Activated T-cell treated with anti-CD3 and anti-CD28 coated beads, Interleukin-2, amount 50 U/mL, for 72 hours (primary cell): ENCODE results near the gene UBE3C. TPM values are rescaled to one million over a fixed set of nuclear protein-coding genes. Genes with fewer than 3 reads are reported as not detected.

Experiments
- ATAC-seq, 2 donors: fragments of 150-1000 bp; cut with Tn5 transposase; replicated peaks in 1 of 2; 2 replicates each; pipeline ENCODE4 v1.10.0; 2021; ENCODE audit warnings: moderate library complexity in 2 of 2, mild to moderate bottlenecking in 1 of 2
- DNase-seq, 2 donors: peaks; one replicate each; pipeline ENCODE4 v3.0.0; 2021 to 2022; ENCODE audit warnings: mixed read lengths in 1 of 2
- H3K27ac Mint-ChIP-seq: one replicate; pipeline ENCODE4 v1.8.0; 2022; ENCODE audit warnings: mild to moderate bottlenecking, moderate library complexity, mixed read lengths
- H3K27me3 Mint-ChIP-seq: one replicate; pipeline ENCODE4 v1.8.0; 2022; ENCODE audit warnings: low read depth, mixed read lengths
- H3K36me3 Mint-ChIP-seq, 2 donors: one replicate each; pipeline ENCODE4 v1.8.0; 2022; ENCODE audit warnings: mixed read lengths in 2 of 2, mild to moderate bottlenecking in 1 of 2; ENCODE audit not compliant: insufficient read depth in 2 of 2
- H3K4me1 Mint-ChIP-seq: one replicate; pipeline ENCODE4 v1.8.0; 2022; ENCODE audit warnings: low read depth, mixed read lengths
- H3K4me3 Mint-ChIP-seq, 2 donors: one replicate each; pipeline ENCODE4 v1.8.0; 2022; ENCODE audit warnings: mild to moderate bottlenecking in 2 of 2, mixed read lengths in 2 of 2, moderate library complexity in 2 of 2
- H3K9me3 Mint-ChIP-seq, 2 donors: one replicate each; pipeline ENCODE4 v1.8.0; 2022; ENCODE audit warnings: mixed read lengths in 2 of 2
- total RNA-seq, 2 donors: library from RNA; stranded (reverse); gene quantifications; one replicate each; pipeline ENCODE4 v1.2.3, GENCODE V29; 2022

Gene UBE3C
- total RNA-seq, 2 donors from 2014 or later: 39.6 to 42.6 TPM

- no peaks in the 10 kb centered on the region for H3K36me3 Mint-ChIP-seq
- H3K4me3 Mint-ChIP-seq: no peak overlapping the region
- no peak for DNase-seq
- no peak for ATAC-seq
- H3K4me1 Mint-ChIP-seq: peaks cover 6% of the 10 kb centered on the region
- no peak overlapping the region for H3K27ac Mint-ChIP-seq
- no peaks in the 10 kb centered on the region for H3K27me3 Mint-ChIP-seq
- no peaks in the 10 kb centered on the region for H3K9me3 Mint-ChIP-seq
Observed at GRCh38 chr7:157292258-157292657, 153.5 kb downstream of the UBE3C start.

GRCh38 chr7:157292770-157293412 is 154.2 kb downstream of the UBE3C start:
- H3K27me3 Mint-ChIP-seq: no peaks in the 10 kb centered on the region
- peaks cover 11% of the 10 kb centered on the region for H3K4me1 Mint-ChIP-seq
- H3K36me3 Mint-ChIP-seq: no peaks in the 10 kb centered on the region
- no peak for DNase-seq
- H3K4me3 Mint-ChIP-seq: no peak overlapping the region
- H3K9me3 Mint-ChIP-seq: no peaks in the 10 kb centered on the region
- H3K27ac Mint-ChIP-seq: no peak overlapping the region
- ATAC-seq: no peak

- Mint-ChIP-seq H3K9me3 (no peaks in the 10 kb centered on the region), H3K4me3 (no peak overlapping the region), H3K36me3 (no peaks in the 10 kb centered on the region), H3K27me3 (no peaks in the 10 kb centered on the region), H3K4me1 (peaks cover 12% of the 10 kb centered on the region), H3K27ac (no peak overlapping the region)
- DNase-seq (no peak), ATAC-seq (no peak)
Observed at GRCh38 chr7:157293413-157293788, 154.7 kb downstream of the UBE3C start.

GRCh38 chr7:157294773-157295172 is 156.0 kb downstream of the UBE3C start:
- Mint-ChIP-seq H3K27ac (no peak overlapping the region), H3K27me3 (peaks cover 5% of the 10 kb centered on the region), H3K4me3 (no peak overlapping the region), H3K36me3 (peaks cover 0 to 5% of the 10 kb centered on the region in 2 donors), H3K9me3 (peaks cover 0 to 3% of the 10 kb centered on the region in 2 donors), H3K4me1 (peaks cover 20% of the 10 kb centered on the region)
- ATAC-seq: no peak
- no peak for DNase-seq

GRCh38 chr7:157295338-157295737 is 156.6 kb downstream of the UBE3C start:
- Mint-ChIP-seq H3K4me1 (peaks cover 22% of the 10 kb centered on the region), H3K9me3 (peaks cover 0 to 3% of the 10 kb centered on the region in 2 donors), H3K4me3 (no peak overlapping the region), H3K27ac (no peak overlapping the region), H3K27me3 (peaks cover 5% of the 10 kb centered on the region), H3K36me3 (peaks cover 0 to 5% of the 10 kb centered on the region in 2 donors)
- ATAC-seq: no peak
- no peak for DNase-seq

GRCh38 chr7:157297185-157297584 is 158.5 kb downstream of the UBE3C start:
- peaks cover 0 to 5% of the 10 kb centered on the region in 2 donors for H3K36me3 Mint-ChIP-seq
- H3K9me3 Mint-ChIP-seq: peaks cover 0 to 3% of the 10 kb centered on the region in 2 donors
- H3K27ac Mint-ChIP-seq: peak overlapping the region; percentile 26
- H3K4me1 Mint-ChIP-seq: peaks cover 40% of the 10 kb centered on the region
- DNase-seq: no peak
- no peak for ATAC-seq
- no peak overlapping the region for H3K4me3 Mint-ChIP-seq
- peaks cover 5% of the 10 kb centered on the region for H3K27me3 Mint-ChIP-seq

- Mint-ChIP-seq H3K4me3 (no peak overlapping the region), H3K9me3 (peaks cover 0 to 3% of the 10 kb centered on the region in 2 donors), H3K36me3 (peaks cover 0 to 5% of the 10 kb centered on the region in 2 donors), H3K4me1 (peaks cover 61% of the 10 kb centered on the region), H3K27me3 (peaks cover 5% of the 10 kb centered on the region), H3K27ac (peak overlapping the region; percentile 62)
- DNase-seq (no peak), ATAC-seq (no peak)
Observed at GRCh38 chr7:157299317-157299612, 160.5 kb downstream of the UBE3C start.

GRCh38 chr7:157299613-157300368 is 161.1 kb downstream of the UBE3C start:
- H3K36me3 Mint-ChIP-seq: peaks cover 0 to 5% of the 10 kb centered on the region in 2 donors
- peak in 1 of 2 donors; percentile 3 for ATAC-seq
- H3K4me1 Mint-ChIP-seq: peaks cover 61% of the 10 kb centered on the region
- peaks cover 0 to 3% of the 10 kb centered on the region in 2 donors for H3K9me3 Mint-ChIP-seq
- peak in 1 of 2 donors; percentile 38 for DNase-seq
- H3K27ac Mint-ChIP-seq: peak overlapping the region; percentile 62
- H3K4me3 Mint-ChIP-seq: no peak overlapping the region
- peaks cover 5% of the 10 kb centered on the region for H3K27me3 Mint-ChIP-seq

- no peak for DNase-seq
- Mint-ChIP-seq H3K9me3 (peaks cover 0 to 3% of the 10 kb centered on the region in 2 donors), H3K4me1 (peaks cover 61% of the 10 kb centered on the region), H3K27ac (no peak overlapping the region), H3K27me3 (peaks cover 5% of the 10 kb centered on the region), H3K4me3 (no peak overlapping the region), H3K36me3 (peaks cover 0 to 5% of the 10 kb centered on the region in 2 donors)
- ATAC-seq: no peak
Observed at GRCh38 chr7:157300369-157300825, 161.7 kb downstream of the UBE3C start.

GRCh38 chr7:157301610-157302120 is 162.9 kb downstream of the UBE3C start:
- peaks cover 69% of the 10 kb centered on the region for H3K4me1 Mint-ChIP-seq
- H3K36me3 Mint-ChIP-seq: peaks cover 0 to 5% of the 10 kb centered on the region in 2 donors
- peak overlapping the region; percentile 90 for H3K27ac Mint-ChIP-seq
- DNase-seq: peak in 1 of 2 donors; percentile 22
- peaks cover 5% of the 10 kb centered on the region for H3K27me3 Mint-ChIP-seq
- H3K9me3 Mint-ChIP-seq: peaks cover 0 to 3% of the 10 kb centered on the region in 2 donors
- peak overlapping the region; percentile 65 to 73 for H3K4me3 Mint-ChIP-seq
- no peak for ATAC-seq

GRCh38 chr7:157306846-157307838 is 168.4 kb downstream of the UBE3C start:
- no peak for DNase-seq
- H3K27ac Mint-ChIP-seq: peak overlapping the region; percentile 63
- peak overlapping the region in 1 of 2 donors; percentile 47 for H3K4me3 Mint-ChIP-seq
- peaks cover 52% of the 10 kb centered on the region for H3K4me1 Mint-ChIP-seq
- H3K27me3 Mint-ChIP-seq: no peaks in the 10 kb centered on the region
- H3K36me3 Mint-ChIP-seq: no peaks in the 10 kb centered on the region
- H3K9me3 Mint-ChIP-seq: no peaks in the 10 kb centered on the region
- no peak for ATAC-seq

- DNase-seq: no peak
- Mint-ChIP-seq H3K36me3 (no peaks in the 10 kb centered on the region), H3K9me3 (no peaks in the 10 kb centered on the region), H3K27ac (peak overlapping the region; percentile 48), H3K4me3 (no peak overlapping the region), H3K4me1 (peaks cover 31% of the 10 kb centered on the region), H3K27me3 (no peaks in the 10 kb centered on the region)
- peak in 1 of 2 donors; percentile 12 for ATAC-seq
Observed at GRCh38 chr7:157309988-157310668, 171.4 kb downstream of the UBE3C start.
